Measurements from ENCODE around the gene STK4.

STK4 gene

GRCh38 chr20:44942264-44942973 is 23.9 kb upstream of the STK4 start:
- no peaks in the 10 kb centered on the region for H3K27me3 ChIP-seq (ENCODE audit: insufficient read depth, insufficient read length)
- H3K9ac ChIP-seq (ENCODE audit: insufficient read length, low read depth) = no peak overlapping the region
- DNase-seq (ENCODE audit: low read depth, low spot score) = no peak
- peaks cover 86% of the 10 kb centered on the region for H3K36me3 ChIP-seq (ENCODE audit: insufficient read depth, insufficient read length, low read length)
- no peaks in the 10 kb centered on the region for H3K9me3 ChIP-seq (ENCODE audit: insufficient read depth, low read length)
- H3K4me1 ChIP-seq (ENCODE audit: insufficient read depth, insufficient read length) = peaks cover 3% of the 10 kb centered on the region
- no peak for TF ChIP-seq ZNF274 (IDR thresholded peaks at IDR 0.05; ENCODE audit: low read depth, low read length)
- no peak for TF ChIP-seq SUZ12 (IDR thresholded peaks at IDR 0.05; ENCODE audit: extremely low read depth, insufficient read depth, insufficient read length)
- TF ChIP-seq YY1 (IDR thresholded peaks at IDR 0.05; ENCODE audit: insufficient read depth, insufficient read length) = no peak
- no peak overlapping the region for H3K4me3 ChIP-seq (ENCODE audit: insufficient read length, low read depth)

- DNase-seq (ENCODE audit: low read depth, low spot score) = no peak
- Histone ChIP-seq H3K9ac (ENCODE audit: insufficient read length, low read depth) (no peak overlapping the region), H3K36me3 (ENCODE audit: insufficient read depth, insufficient read length, low read length) (peaks cover 86% of the 10 kb centered on the region), H3K27me3 (ENCODE audit: insufficient read depth, insufficient read length) (no peaks in the 10 kb centered on the region), H3K4me3 (ENCODE audit: insufficient read length, low read depth) (no peak overlapping the region), H3K4me1 (ENCODE audit: insufficient read depth, insufficient read length) (peaks cover 3% of the 10 kb centered on the region), H3K9me3 (ENCODE audit: insufficient read depth, low read length) (no peaks in the 10 kb centered on the region)
- TF ChIP-seq YY1 (IDR thresholded peaks at IDR 0.05; ENCODE audit: insufficient read depth, insufficient read length) = no peak
- no peak for TF ChIP-seq ZNF274 (IDR thresholded peaks at IDR 0.05; ENCODE audit: low read depth, low read length)
- no peak for TF ChIP-seq SUZ12 (IDR thresholded peaks at IDR 0.05; ENCODE audit: extremely low read depth, insufficient read depth, insufficient read length)
These were observed 22.5 kb upstream of the STK4 start for GRCh38 chr20:44943828-44944227.

- no peaks in the 10 kb centered on the region for H3K9me3 ChIP-seq (ENCODE audit: insufficient read depth, low read length)
- H3K4me3 ChIP-seq (ENCODE audit: insufficient read length, low read depth) = no peak overlapping the region
- no peaks in the 10 kb centered on the region for H3K27me3 ChIP-seq (ENCODE audit: insufficient read depth, insufficient read length)
- TF ChIP-seq ZNF274 (IDR thresholded peaks at IDR 0.05; ENCODE audit: low read depth, low read length) = no peak
- TF ChIP-seq SUZ12 (IDR thresholded peaks at IDR 0.05; ENCODE audit: extremely low read depth, insufficient read depth, insufficient read length) = no peak
- no peak for TF ChIP-seq YY1 (IDR thresholded peaks at IDR 0.05; ENCODE audit: insufficient read depth, insufficient read length)
- no peak overlapping the region for H3K9ac ChIP-seq (ENCODE audit: insufficient read length, low read depth)
- DNase-seq (ENCODE audit: low read depth, low spot score) = no peak
- H3K4me1 ChIP-seq (ENCODE audit: insufficient read depth, insufficient read length) = no peaks in the 10 kb centered on the region
- H3K36me3 ChIP-seq (ENCODE audit: insufficient read depth, insufficient read length, low read length) = peaks cover 86% of the 10 kb centered on the region
These were observed 21.1 kb upstream of the STK4 start for GRCh38 chr20:44945261-44945660.

- Histone ChIP-seq H3K4me3 (ENCODE audit: insufficient read length, low read depth) (no peak overlapping the region), H3K27me3 (ENCODE audit: insufficient read depth, insufficient read length) (no peaks in the 10 kb centered on the region), H3K4me1 (ENCODE audit: insufficient read depth, insufficient read length) (no peaks in the 10 kb centered on the region), H3K9ac (ENCODE audit: insufficient read length, low read depth) (no peak overlapping the region), H3K9me3 (ENCODE audit: insufficient read depth, low read length) (no peaks in the 10 kb centered on the region), H3K36me3 (ENCODE audit: insufficient read depth, insufficient read length, low read length) (peaks cover 86% of the 10 kb centered on the region)
- TF ChIP-seq YY1 (IDR thresholded peaks at IDR 0.05; ENCODE audit: insufficient read depth, insufficient read length) (no peak), SUZ12 (IDR thresholded peaks at IDR 0.05; ENCODE audit: extremely low read depth, insufficient read depth, insufficient read length) (no peak), ZNF274 (IDR thresholded peaks at IDR 0.05; ENCODE audit: low read depth, low read length) (no peak)
- no peak for DNase-seq (ENCODE audit: low read depth, low spot score)
These were observed 19.9 kb upstream of the STK4 start for GRCh38 chr20:44946271-44946852.

- Histone ChIP-seq H3K9me3 (ENCODE audit: insufficient read depth, low read length) (no peaks in the 10 kb centered on the region), H3K36me3 (ENCODE audit: insufficient read depth, insufficient read length, low read length) (peaks cover 86% of the 10 kb centered on the region), H3K4me3 (ENCODE audit: insufficient read length, low read depth) (no peak overlapping the region), H3K9ac (ENCODE audit: insufficient read length, low read depth) (no peak overlapping the region), H3K4me1 (ENCODE audit: insufficient read depth, insufficient read length) (no peaks in the 10 kb centered on the region), H3K27me3 (ENCODE audit: insufficient read depth, insufficient read length) (no peaks in the 10 kb centered on the region)
- DNase-seq (ENCODE audit: low read depth, low spot score) = no peak
- TF ChIP-seq YY1 (IDR thresholded peaks at IDR 0.05; ENCODE audit: insufficient read depth, insufficient read length) = no peak
- no peak for TF ChIP-seq SUZ12 (IDR thresholded peaks at IDR 0.05; ENCODE audit: extremely low read depth, insufficient read depth, insufficient read length)
- no peak for TF ChIP-seq ZNF274 (IDR thresholded peaks at IDR 0.05; ENCODE audit: low read depth, low read length)
These were observed 18.2 kb upstream of the STK4 start for GRCh38 chr20:44948107-44948506.

GRCh38 chr20:44948513-44948912 is 17.8 kb upstream of the STK4 start:
- DNase-seq (ENCODE audit: low read depth, low spot score) = no peak
- H3K9ac ChIP-seq (ENCODE audit: insufficient read length, low read depth) = no peak overlapping the region
- TF ChIP-seq YY1 (IDR thresholded peaks at IDR 0.05; ENCODE audit: insufficient read depth, insufficient read length) (no peak), ZNF274 (IDR thresholded peaks at IDR 0.05; ENCODE audit: low read depth, low read length) (no peak), SUZ12 (IDR thresholded peaks at IDR 0.05; ENCODE audit: extremely low read depth, insufficient read depth, insufficient read length) (no peak)
- no peaks in the 10 kb centered on the region for H3K9me3 ChIP-seq (ENCODE audit: insufficient read depth, low read length)
- no peaks in the 10 kb centered on the region for H3K4me1 ChIP-seq (ENCODE audit: insufficient read depth, insufficient read length)
- H3K4me3 ChIP-seq (ENCODE audit: insufficient read length, low read depth) = no peak overlapping the region
- H3K27me3 ChIP-seq (ENCODE audit: insufficient read depth, insufficient read length) = no peaks in the 10 kb centered on the region
- H3K36me3 ChIP-seq (ENCODE audit: insufficient read depth, insufficient read length, low read length) = peaks cover 86% of the 10 kb centered on the region

- Histone ChIP-seq H3K4me1 (ENCODE audit: insufficient read depth, insufficient read length) (no peaks in the 10 kb centered on the region), H3K4me3 (ENCODE audit: insufficient read length, low read depth) (no peak overlapping the region), H3K9me3 (ENCODE audit: insufficient read depth, low read length) (no peaks in the 10 kb centered on the region), H3K9ac (ENCODE audit: insufficient read length, low read depth) (no peak overlapping the region), H3K36me3 (ENCODE audit: insufficient read depth, insufficient read length, low read length) (peaks cover 91% of the 10 kb centered on the region), H3K27me3 (ENCODE audit: insufficient read depth, insufficient read length) (no peaks in the 10 kb centered on the region)
- no peak for DNase-seq (ENCODE audit: low read depth, low spot score)
- TF ChIP-seq SUZ12 (IDR thresholded peaks at IDR 0.05; ENCODE audit: extremely low read depth, insufficient read depth, insufficient read length) = no peak
- no peak for TF ChIP-seq ZNF274 (IDR thresholded peaks at IDR 0.05; ENCODE audit: low read depth, low read length)
- no peak for TF ChIP-seq YY1 (IDR thresholded peaks at IDR 0.05; ENCODE audit: insufficient read depth, insufficient read length)
These were observed 15.9 kb upstream of the STK4 start for GRCh38 chr20:44950368-44950767.

All from NT2/D1 (cell line).